Neural cell (in vitro differentiated cells): ENCODE measurements around the gene HTRA2. TPM values are rescaled to one million over a fixed set of nuclear protein-coding genes. Genes with fewer than 3 reads are reported as not detected.

Experiments
- H2AFZ ChIP-seq: fragments of 200-600, 300-800 bp; sonication (generic), shearing (Covaris generic); 2 replicates; pipeline ENCODE4 v1.6.0; 2014; ENCODE audit warnings: low read depth, mild to moderate bottlenecking, antibody characterized with exemption, low read length, moderate library complexity
- H3F3A ChIP-seq: fragments of 200-600 bp; shearing (Covaris generic); 2 replicates; pipeline ENCODE4 v1.6.1; 2016; ENCODE audit warnings: mild to moderate bottlenecking, moderate library complexity, mixed read lengths, antibody characterized with exemption, low read length; ENCODE audit not compliant: insufficient read depth, poor library complexity, severe bottlenecking
- H3K27ac ChIP-seq: fragments of 200-600, 300-800 bp; sonication (generic), shearing (Covaris generic); 2 replicates; pipeline ENCODE4 v1.5.1; 2014; ENCODE audit warnings: mild to moderate bottlenecking, low read length, moderate library complexity
- H3K27me3 ChIP-seq: fragments of 300-800, 200-600 bp; sonication (generic), shearing (Covaris generic); 2 replicates; pipeline ENCODE4 v1.6.0; 2014; ENCODE audit warnings: mild to moderate bottlenecking, low read depth, low read length, moderate library complexity; ENCODE audit not compliant: insufficient read depth
- H3K36me3 ChIP-seq: fragments of 300-800, 200-600 bp; sonication (generic), shearing (Covaris generic); 2 replicates; pipeline ENCODE4 v1.5.1; 2014; ENCODE audit warnings: mild to moderate bottlenecking, antibody characterized with exemption, low read length, moderate library complexity; ENCODE audit not compliant: insufficient read depth
- H3K4me2 ChIP-seq: fragments of 300-800, 200-600 bp; sonication (generic), shearing (Covaris generic); 2 replicates; pipeline ENCODE4 v1.6.0; 2014; ENCODE audit warnings: mild to moderate bottlenecking, low read length
- H3K4me3 ChIP-seq: fragments of 300-800, 200-600 bp; sonication (generic), shearing (Covaris generic); 2 replicates; pipeline ENCODE4 v1.5.1; 2014; ENCODE audit warnings: mild to moderate bottlenecking, low read length, moderate library complexity
- H3K79me2 ChIP-seq: fragments of 200-600 bp; shearing (Covaris generic); replicated peaks from 2 replicates; pipeline ENCODE4 v1.6.0; 2014; ENCODE audit warnings: mild to moderate bottlenecking, low read length, moderate library complexity; ENCODE audit not compliant: insufficient read depth
- H3K9ac ChIP-seq: fragments of 300-800, 200-600 bp; sonication (generic), shearing (Covaris generic); 2 replicates; pipeline ENCODE4 v1.6.1; 2016; ENCODE audit warnings: mild to moderate bottlenecking, low read length, mixed read lengths
- H3K9me2 ChIP-seq: fragments of 200-600 bp; shearing (Covaris generic); 2 replicates; pipeline ENCODE4 v1.6.1; 2016; ENCODE audit warnings: mild to moderate bottlenecking, low read length, mixed read lengths; ENCODE audit not compliant: insufficient read depth
- H3K9me3 ChIP-seq: fragments of 200-600, 300-800 bp; sonication (generic), shearing (Covaris generic); 2 replicates; pipeline ENCODE4 v1.6.1; 2016; ENCODE audit warnings: mild to moderate bottlenecking, mixed run types, low read length, moderate library complexity, mixed read lengths
- H4K20me1 ChIP-seq: fragments of 200-600 bp; shearing (Covaris generic); 2 replicates; pipeline ENCODE4 v1.6.1; 2016; ENCODE audit warnings: mild to moderate bottlenecking, mixed run types; ENCODE audit not compliant: insufficient read depth
- EP300 ChIP-seq: fragments of 450-650 bp; conservative IDR thresholded peaks from 2 replicates; pipeline ENCODE4 v1.6.1; 2014; ENCODE audit warnings: antibody characterized with exemption, mild to moderate bottlenecking, moderate library complexity; ENCODE audit not compliant: poor library complexity, severe bottlenecking
- EZH2 ChIP-seq: fragments of 200-600, 300-800 bp; shearing (Covaris generic), sonication (generic); IDR thresholded peaks from 2 replicates; pipeline ENCODE4 v1.6.1; 2014; ENCODE audit warnings: antibody characterized with exemption, low read length, borderline replicate concordance, mild to moderate bottlenecking; ENCODE audit not compliant: insufficient read depth, poor library complexity, severe bottlenecking
- MXI1 ChIP-seq: fragments of 450-650 bp; conservative IDR thresholded peaks from 2 replicates; pipeline ENCODE4 v1.6.1; 2014; ENCODE audit warnings: antibody characterized with exemption, mild to moderate bottlenecking; ENCODE audit not compliant: poor library complexity, severe bottlenecking
- POLR2AphosphoS5 ChIP-seq: IDR thresholded peaks from 2 replicates; pipeline ENCODE4 v1.6.1; 2012
- RAD21 ChIP-seq: fragments of 450-650 bp; conservative IDR thresholded peaks from 2 replicates; pipeline ENCODE4 v1.6.1; 2014; ENCODE audit warnings: antibody characterized with exemption, mild to moderate bottlenecking, moderate library complexity
- SMC3 ChIP-seq: fragments of 450-650 bp; conservative IDR thresholded peaks from 2 replicates; pipeline ENCODE4 v1.6.1; 2014; ENCODE audit warnings: antibody characterized with exemption, mild to moderate bottlenecking, moderate library complexity; ENCODE audit not compliant: poor library complexity
- TAF1 ChIP-seq: IDR thresholded peaks from 2 replicates; pipeline ENCODE4 v1.6.1; 2012; ENCODE audit warnings: low read depth
- polyA plus RNA-seq: library from polyadenylated mRNA; depleted of rRNA; stranded (reverse); fragments of >200 nt; gene quantifications from 2 replicates; pipeline ENCODE4 v1.2.3, GENCODE V29; 2014
- TF ChIP-seq, protein P1 (sequence below): IDR thresholded peaks from 2 replicates; pipeline ENCODE4 v1.6.1; 2012; ENCODE audit warnings: borderline replicate concordance
- TF ChIP-seq, protein P2 (sequence below): fragments of 450-650 bp; IDR thresholded peaks from 2 replicates; pipeline ENCODE4 v1.5.1; 2014; ENCODE audit warnings: antibody characterized with exemption, mild to moderate bottlenecking, moderate library complexity; ENCODE audit not compliant: poor library complexity, severe bottlenecking

HTRA2 gene
- polyA plus RNA-seq, 1 donor from 2014 or later, result 126 TPM

DNA sequence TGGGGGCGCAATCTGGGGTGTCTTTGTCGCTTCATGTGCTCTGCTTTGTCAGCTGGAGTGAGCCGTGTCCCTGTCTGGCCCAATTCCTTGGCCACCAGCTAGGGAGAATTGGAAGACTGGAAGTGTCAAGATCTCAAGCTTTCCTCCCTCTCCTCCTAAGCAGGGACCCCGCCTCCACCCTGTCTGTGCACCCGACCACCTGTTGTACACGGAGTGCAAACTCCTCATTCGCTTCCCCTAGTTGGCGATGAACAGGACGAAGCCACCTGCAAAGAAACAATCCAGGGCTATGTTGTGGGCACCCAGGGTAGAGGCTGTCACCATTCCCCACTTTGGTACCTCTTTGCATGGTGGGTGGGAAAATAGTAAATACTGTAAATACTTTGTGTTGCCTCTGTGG lies 2.0 kb upstream of the HTRA2 start:
- TF ChIP-seq, protein P1, sequence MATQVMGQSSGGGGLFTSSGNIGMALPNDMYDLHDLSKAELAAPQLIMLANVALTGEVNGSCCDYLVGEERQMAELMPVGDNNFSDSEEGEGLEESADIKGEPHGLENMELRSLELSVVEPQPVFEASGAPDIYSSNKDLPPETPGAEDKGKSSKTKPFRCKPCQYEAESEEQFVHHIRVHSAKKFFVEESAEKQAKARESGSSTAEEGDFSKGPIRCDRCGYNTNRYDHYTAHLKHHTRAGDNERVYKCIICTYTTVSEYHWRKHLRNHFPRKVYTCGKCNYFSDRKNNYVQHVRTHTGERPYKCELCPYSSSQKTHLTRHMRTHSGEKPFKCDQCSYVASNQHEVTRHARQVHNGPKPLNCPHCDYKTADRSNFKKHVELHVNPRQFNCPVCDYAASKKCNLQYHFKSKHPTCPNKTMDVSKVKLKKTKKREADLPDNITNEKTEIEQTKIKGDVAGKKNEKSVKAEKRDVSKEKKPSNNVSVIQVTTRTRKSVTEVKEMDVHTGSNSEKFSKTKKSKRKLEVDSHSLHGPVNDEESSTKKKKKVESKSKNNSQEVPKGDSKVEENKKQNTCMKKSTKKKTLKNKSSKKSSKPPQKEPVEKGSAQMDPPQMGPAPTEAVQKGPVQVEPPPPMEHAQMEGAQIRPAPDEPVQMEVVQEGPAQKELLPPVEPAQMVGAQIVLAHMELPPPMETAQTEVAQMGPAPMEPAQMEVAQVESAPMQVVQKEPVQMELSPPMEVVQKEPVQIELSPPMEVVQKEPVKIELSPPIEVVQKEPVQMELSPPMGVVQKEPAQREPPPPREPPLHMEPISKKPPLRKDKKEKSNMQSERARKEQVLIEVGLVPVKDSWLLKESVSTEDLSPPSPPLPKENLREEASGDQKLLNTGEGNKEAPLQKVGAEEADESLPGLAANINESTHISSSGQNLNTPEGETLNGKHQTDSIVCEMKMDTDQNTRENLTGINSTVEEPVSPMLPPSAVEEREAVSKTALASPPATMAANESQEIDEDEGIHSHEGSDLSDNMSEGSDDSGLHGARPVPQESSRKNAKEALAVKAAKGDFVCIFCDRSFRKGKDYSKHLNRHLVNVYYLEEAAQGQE, result no peak
- TF ChIP-seq, protein P2, sequence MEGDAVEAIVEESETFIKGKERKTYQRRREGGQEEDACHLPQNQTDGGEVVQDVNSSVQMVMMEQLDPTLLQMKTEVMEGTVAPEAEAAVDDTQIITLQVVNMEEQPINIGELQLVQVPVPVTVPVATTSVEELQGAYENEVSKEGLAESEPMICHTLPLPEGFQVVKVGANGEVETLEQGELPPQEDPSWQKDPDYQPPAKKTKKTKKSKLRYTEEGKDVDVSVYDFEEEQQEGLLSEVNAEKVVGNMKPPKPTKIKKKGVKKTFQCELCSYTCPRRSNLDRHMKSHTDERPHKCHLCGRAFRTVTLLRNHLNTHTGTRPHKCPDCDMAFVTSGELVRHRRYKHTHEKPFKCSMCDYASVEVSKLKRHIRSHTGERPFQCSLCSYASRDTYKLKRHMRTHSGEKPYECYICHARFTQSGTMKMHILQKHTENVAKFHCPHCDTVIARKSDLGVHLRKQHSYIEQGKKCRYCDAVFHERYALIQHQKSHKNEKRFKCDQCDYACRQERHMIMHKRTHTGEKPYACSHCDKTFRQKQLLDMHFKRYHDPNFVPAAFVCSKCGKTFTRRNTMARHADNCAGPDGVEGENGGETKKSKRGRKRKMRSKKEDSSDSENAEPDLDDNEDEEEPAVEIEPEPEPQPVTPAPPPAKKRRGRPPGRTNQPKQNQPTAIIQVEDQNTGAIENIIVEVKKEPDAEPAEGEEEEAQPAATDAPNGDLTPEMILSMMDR, result no peak
- TF ChIP-seq POLR2AphosphoS5 (no peak), EP300 (no peak), TAF1 (no peak), SMC3 (no peak), RAD21 (no peak), MXI1 (no peak), EZH2 (no peak)
- H3K9me3 ChIP-seq, result no peaks in the 10 kb centered on the region
- no peak overlapping the region for H3K27ac ChIP-seq
- no peaks in the 10 kb centered on the region for H3F3A ChIP-seq
- no peaks in the 10 kb centered on the region for H3K9me2 ChIP-seq
- H3K36me3 ChIP-seq, result no peaks in the 10 kb centered on the region
- H3K79me2 ChIP-seq, result peaks cover 14% of the 10 kb centered on the region
- H3K9ac ChIP-seq, result no peak overlapping the region
- no peaks in the 10 kb centered on the region for H4K20me1 ChIP-seq
- no peak overlapping the region for H3K4me2 ChIP-seq
- no peak overlapping the region for H3K4me3 ChIP-seq
- no peak overlapping the region for H2AFZ ChIP-seq
- no peaks in the 10 kb centered on the region for H3K27me3 ChIP-seq

- Histone ChIP-seq H3K79me2 (peaks cover 14% of the 10 kb centered on the region), H4K20me1 (no peaks in the 10 kb centered on the region), H3K9ac (peak overlapping the region; percentile 78), H3K9me3 (no peaks in the 10 kb centered on the region), H3K27ac (peak overlapping the region; percentile 75), H3F3A (no peaks in the 10 kb centered on the region), H3K4me2 (peak overlapping the region; percentile 79), H2AFZ (peak overlapping the region; percentile 40), H3K4me3 (peak overlapping the region; percentile 73), H3K27me3 (no peaks in the 10 kb centered on the region), H3K36me3 (no peaks in the 10 kb centered on the region), H3K9me2 (no peaks in the 10 kb centered on the region)
- TF ChIP-seq, protein P1, result no peak
- TF ChIP-seq SMC3, result no peak
- TF ChIP-seq EP300, result no peak
These were observed 955 bp upstream of the HTRA2 start for GRCh38 chr2:74528600-74529356.
